H1 (cell line): Measurements from ENCODE around the gene KCNMA1. TPM values are rescaled to one million over a fixed set of nuclear protein-coding genes. Genes with fewer than 3 reads are reported as not detected.

ENCODE experiments used
- CHD1 ChIP-seq: IDR thresholded peaks from 2 replicates; pipeline ENCODE4 v1.6.1; 2012; ENCODE audit warnings: low read depth, low read length, improper control_type of control experiment
- E2F6 ChIP-seq: IDR thresholded peaks from 2 replicates; pipeline ENCODE4 v1.6.1; 2012; ENCODE audit warnings: inconsistent platforms
- GABPA ChIP-seq: IDR thresholded peaks from 2 replicates; pipeline ENCODE4 v1.6.1; 2011; ENCODE audit warnings: mild to moderate bottlenecking, low read length, moderate library complexity, borderline replicate concordance; ENCODE audit not compliant: insufficient read depth
- POLR2A ChIP-seq, 2 experiments: IDR thresholded peaks; 1 replicate in 1 of 2; 2 replicates in 1 of 2; pipeline ENCODE4 v1.6.1; 2011; ENCODE audit warnings: low read depth in 2 of 2, low read length in 2 of 2, mild to moderate bottlenecking in 2 of 2; ENCODE audit errors: control extremely low read depth in 1 of 2
- TAF1 ChIP-seq: IDR thresholded peaks from 2 replicates; pipeline ENCODE4 v1.6.1; 2011; ENCODE audit warnings: mild to moderate bottlenecking, low read depth, low read length
- polyA plus RNA-seq, 7 experiments: library from polyadenylated mRNA; depleted of rRNA in 3 of 7; stranded (reverse) in 5 of 7; unstranded in 2 of 7; fragments of >200 nt in 5 of 7; fragments of 200-250 nt in 2 of 7; gene quantifications; 1 replicate in 5 of 7; 2 replicates in 1 of 7; 4 replicates in 1 of 7; pipeline versions ENCODE4 v1.2.1 to v1.2.3, GENCODE V29; 2011 to 2013; ENCODE audit warnings: missing spikeins in 2 of 7, mixed read lengths in 2 of 7
- total RNA-seq: library from RNA; stranded (reverse); fragmentation: NEBNext Ultra II Directional; extraction: Animal tissue kit (Norgen Biotek cat#: 25700); gene quantifications from 2 replicates; pipeline ENCODE4 v1.2.1, GENCODE V29; 2021
- TF ChIP-seq, protein P1 (sequence below): IDR thresholded peaks from 2 replicates; pipeline ENCODE4 v1.6.1; 2012; ENCODE audit warnings: low read length, inconsistent platforms

The KCNMA1 gene
- total and polyA plus RNA-seq, 2 of the 8 experiments (the other 6 are each of a cell fraction or from before 2014, with no cell fraction given): 10.2 to 11.1 TPM

- TF ChIP-seq E2F6: no peak
- no peak for TF ChIP-seq CHD1
- TF ChIP-seq, protein P1, sequence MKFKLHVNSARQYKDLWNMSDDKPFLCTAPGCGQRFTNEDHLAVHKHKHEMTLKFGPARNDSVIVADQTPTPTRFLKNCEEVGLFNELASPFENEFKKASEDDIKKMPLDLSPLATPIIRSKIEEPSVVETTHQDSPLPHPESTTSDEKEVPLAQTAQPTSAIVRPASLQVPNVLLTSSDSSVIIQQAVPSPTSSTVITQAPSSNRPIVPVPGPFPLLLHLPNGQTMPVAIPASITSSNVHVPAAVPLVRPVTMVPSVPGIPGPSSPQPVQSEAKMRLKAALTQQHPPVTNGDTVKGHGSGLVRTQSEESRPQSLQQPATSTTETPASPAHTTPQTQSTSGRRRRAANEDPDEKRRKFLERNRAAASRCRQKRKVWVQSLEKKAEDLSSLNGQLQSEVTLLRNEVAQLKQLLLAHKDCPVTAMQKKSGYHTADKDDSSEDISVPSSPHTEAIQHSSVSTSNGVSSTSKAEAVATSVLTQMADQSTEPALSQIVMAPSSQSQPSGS: no peak
- TF ChIP-seq GABPA: no peak
- TF ChIP-seq POLR2A (IDR thresholded peaks at IDR 0.05; ENCODE audit: control extremely low read depth in 1 of 2, low read depth in 2 of 2, low read length in 2 of 2): no peak
- no peak for TF ChIP-seq TAF1
Measured at GRCh38 chr10:76950354-76950753, 687.3 kb downstream of the KCNMA1 start (continued).
